Right atrium auricular region (tissue), 2 donors: Measurements from ENCODE around the gene REV3L. TPM values are rescaled to one million over a fixed set of nuclear protein-coding genes. Genes with fewer than 3 reads are reported as not detected.
"Not testable (repeated sequence)": the region's sequence is repeated elsewhere in the genome, so short reads cannot be mapped to it uniquely, and the experiment has no call there.

Experiments
- DNase-seq: peaks from one replicate; pipeline ENCODE4 v3.0.0-alpha.2; 2019; ENCODE audit warnings: low spot score
- H3K27ac ChIP-seq, 2 donors: fragments of 200-600 bp; sonication (generic); 1 replicate in 1 of 2; 2 replicates in 1 of 2; pipeline ENCODE4 v1.5.1; 2016 to 2019
- H3K27me3 ChIP-seq, 2 donors: fragments of 200-600 bp; sonication (generic); one replicate each; pipeline versions ENCODE4 v1.5.1 to v1.6.0; 2017 to 2019
- H3K36me3 ChIP-seq: fragments of 200-600 bp; sonication (generic); one replicate; pipeline ENCODE4 v1.5.1; 2016
- H3K4me1 ChIP-seq, 2 donors: fragments of 200-600 bp; sonication (generic); one replicate each; pipeline versions ENCODE4 v1.5.1 to v1.6.0; 2017 to 2019
- H3K4me3 ChIP-seq, 2 donors: fragments of 200-600 bp; sonication (generic); 1 replicate in 1 of 2; 2 replicates in 1 of 2; pipeline ENCODE4 v1.5.1; 2017 to 2019; ENCODE audit warnings: mild to moderate bottlenecking in 1 of 2, moderate library complexity in 1 of 2
- H3K9me3 ChIP-seq, 2 donors: fragments of 200-600 bp; sonication (generic); one replicate each; pipeline ENCODE4 v1.5.1; 2019
- CTCF ChIP-seq, 2 donors: fragments of 200-600 bp; sonication (generic); IDR thresholded peaks; one replicate each; pipeline ENCODE4 v1.5.1; 2019; ENCODE audit warnings: antibody characterized with exemption in 2 of 2
- total RNA-seq, 2 donors: library from RNA; depleted of rRNA; stranded (reverse); fragments of >200 nt; gene quantifications; one replicate each; pipeline ENCODE4 v1.1.0, GENCODE V29; 2016

REV3L gene
- total RNA-seq, 2 donors from 2014 or later, result 14.5 to 34.2 TPM

GRCh38 chr6:111258010-111258409, 225.0 kb downstream of the REV3L start:
- Histone ChIP-seq H3K9me3 (no peaks in the 10 kb centered on the region), H3K4me1 (peaks cover 0 to 18% of the 10 kb centered on the region in 2 donors), H3K27ac (no peak overlapping the region), H3K4me3 (no peak overlapping the region), H3K36me3 (no peaks in the 10 kb centered on the region), H3K27me3 (no peaks in the 10 kb centered on the region)
- DNase-seq, result no peak
- no peak for TF ChIP-seq CTCF (IDR thresholded peaks at IDR 0.05)

GRCh38 chr6:111256646-111257045, 226.4 kb downstream of the REV3L start:
- Histone ChIP-seq H3K27me3 (no peaks in the 10 kb centered on the region), H3K4me1 (peaks cover 0 to 18% of the 10 kb centered on the region in 2 donors), H3K9me3 (no peaks in the 10 kb centered on the region), H3K27ac (no peak overlapping the region), H3K36me3 (no peaks in the 10 kb centered on the region), H3K4me3 (no peak overlapping the region)
- no peak for TF ChIP-seq CTCF (IDR thresholded peaks at IDR 0.05)
- DNase-seq, result no peak

GRCh38 chr6:111255838-111256237, 227.2 kb downstream of the REV3L start:
- not testable (repeated sequence) for H3K36me3 ChIP-seq, DNase-seq, H3K27ac ChIP-seq, H3K4me3 ChIP-seq, H3K27me3 ChIP-seq, H3K9me3 ChIP-seq
- H3K4me1 ChIP-seq, result peaks cover 0 to 18% of the 10 kb centered on the region in 2 donors

- no peak overlapping the region for H3K4me3 ChIP-seq
- H3K27me3 ChIP-seq, result no peaks in the 10 kb centered on the region
- no peaks in the 10 kb centered on the region for H3K9me3 ChIP-seq
- no peak for DNase-seq
- TF ChIP-seq CTCF (IDR thresholded peaks at IDR 0.05), result no peak
- H3K27ac ChIP-seq, result no peak overlapping the region
- peaks cover 0 to 7% of the 10 kb centered on the region in 2 donors for H3K4me1 ChIP-seq
- H3K36me3 ChIP-seq, result no peaks in the 10 kb centered on the region
These were observed 228.2 kb downstream of the REV3L start for GRCh38 chr6:111254779-111255166.

GRCh38 chr6:111254004-111254778, 228.8 kb downstream of the REV3L start:
- H3K9me3 ChIP-seq, result no peaks in the 10 kb centered on the region

GRCh38 chr6:111252726-111253125, 230.3 kb downstream of the REV3L start:
- no peak for DNase-seq
- Histone ChIP-seq H3K4me1 (no peaks in the 10 kb centered on the region), H3K4me3 (no peak overlapping the region), H3K27ac (no peak overlapping the region), H3K27me3 (no peaks in the 10 kb centered on the region), H3K9me3 (no peaks in the 10 kb centered on the region), H3K36me3 (no peaks in the 10 kb centered on the region)
- no peak for TF ChIP-seq CTCF (IDR thresholded peaks at IDR 0.05)

More at GRCh38 chr6:111254004-111254778, 228.8 kb downstream of the REV3L start:
- Histone ChIP-seq H3K27me3 (no peaks in the 10 kb centered on the region), H3K27ac (no peak overlapping the region), H3K4me1 (peaks cover 0 to 6% of the 10 kb centered on the region in 2 donors), H3K4me3 (no peak overlapping the region), H3K36me3 (no peaks in the 10 kb centered on the region)
- TF ChIP-seq CTCF (IDR thresholded peaks at IDR 0.05), result no peak
- no peak for DNase-seq
